ENCODE results near the gene CDC123.

DNA sequence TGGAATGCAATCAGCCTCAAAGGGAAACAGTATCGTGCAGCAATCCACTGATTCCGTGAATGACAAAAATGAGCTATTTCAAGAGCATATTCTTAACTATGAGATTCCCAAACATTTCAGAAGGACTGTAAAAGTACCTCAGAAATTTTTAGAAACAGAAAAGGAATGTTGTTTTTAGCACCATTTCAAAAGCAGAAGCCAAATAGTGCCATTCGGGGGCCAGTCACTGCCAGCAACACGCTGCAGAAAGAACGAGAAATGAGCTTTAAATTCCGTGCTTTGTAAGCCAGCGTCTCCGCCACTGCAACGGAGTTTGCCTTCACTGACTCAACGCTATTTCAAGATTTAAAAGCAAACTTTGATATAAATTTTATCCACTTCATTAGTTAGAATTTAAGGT lies 6.6 kb upstream of the CDC123 start:
- no peak for TF ChIP-seq POLR2AphosphoS5 (IDR thresholded peaks at IDR 0.05; ENCODE audit: low read depth)
- TF ChIP-seq, protein P1, sequence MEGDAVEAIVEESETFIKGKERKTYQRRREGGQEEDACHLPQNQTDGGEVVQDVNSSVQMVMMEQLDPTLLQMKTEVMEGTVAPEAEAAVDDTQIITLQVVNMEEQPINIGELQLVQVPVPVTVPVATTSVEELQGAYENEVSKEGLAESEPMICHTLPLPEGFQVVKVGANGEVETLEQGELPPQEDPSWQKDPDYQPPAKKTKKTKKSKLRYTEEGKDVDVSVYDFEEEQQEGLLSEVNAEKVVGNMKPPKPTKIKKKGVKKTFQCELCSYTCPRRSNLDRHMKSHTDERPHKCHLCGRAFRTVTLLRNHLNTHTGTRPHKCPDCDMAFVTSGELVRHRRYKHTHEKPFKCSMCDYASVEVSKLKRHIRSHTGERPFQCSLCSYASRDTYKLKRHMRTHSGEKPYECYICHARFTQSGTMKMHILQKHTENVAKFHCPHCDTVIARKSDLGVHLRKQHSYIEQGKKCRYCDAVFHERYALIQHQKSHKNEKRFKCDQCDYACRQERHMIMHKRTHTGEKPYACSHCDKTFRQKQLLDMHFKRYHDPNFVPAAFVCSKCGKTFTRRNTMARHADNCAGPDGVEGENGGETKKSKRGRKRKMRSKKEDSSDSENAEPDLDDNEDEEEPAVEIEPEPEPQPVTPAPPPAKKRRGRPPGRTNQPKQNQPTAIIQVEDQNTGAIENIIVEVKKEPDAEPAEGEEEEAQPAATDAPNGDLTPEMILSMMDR (conservative IDR thresholded peaks at IDR 0.05; ENCODE audit: low read depth in 2 of 2): no peak
- TF ChIP-seq EZH2 (IDR thresholded peaks at IDR 0.05; ENCODE audit: low read depth, unreplicated experiment): no peak
- TF ChIP-seq NANOG (IDR thresholded peaks at IDR 0.05; ENCODE audit: borderline replicate concordance): no peak
- TF ChIP-seq JUNB (IDR thresholded peaks at IDR 0.05; ENCODE audit: unreplicated experiment): no peak
- no peak for TF ChIP-seq STAT1 (IDR thresholded peaks at IDR 0.05; ENCODE audit: unreplicated experiment)
- TF ChIP-seq, protein P2, sequence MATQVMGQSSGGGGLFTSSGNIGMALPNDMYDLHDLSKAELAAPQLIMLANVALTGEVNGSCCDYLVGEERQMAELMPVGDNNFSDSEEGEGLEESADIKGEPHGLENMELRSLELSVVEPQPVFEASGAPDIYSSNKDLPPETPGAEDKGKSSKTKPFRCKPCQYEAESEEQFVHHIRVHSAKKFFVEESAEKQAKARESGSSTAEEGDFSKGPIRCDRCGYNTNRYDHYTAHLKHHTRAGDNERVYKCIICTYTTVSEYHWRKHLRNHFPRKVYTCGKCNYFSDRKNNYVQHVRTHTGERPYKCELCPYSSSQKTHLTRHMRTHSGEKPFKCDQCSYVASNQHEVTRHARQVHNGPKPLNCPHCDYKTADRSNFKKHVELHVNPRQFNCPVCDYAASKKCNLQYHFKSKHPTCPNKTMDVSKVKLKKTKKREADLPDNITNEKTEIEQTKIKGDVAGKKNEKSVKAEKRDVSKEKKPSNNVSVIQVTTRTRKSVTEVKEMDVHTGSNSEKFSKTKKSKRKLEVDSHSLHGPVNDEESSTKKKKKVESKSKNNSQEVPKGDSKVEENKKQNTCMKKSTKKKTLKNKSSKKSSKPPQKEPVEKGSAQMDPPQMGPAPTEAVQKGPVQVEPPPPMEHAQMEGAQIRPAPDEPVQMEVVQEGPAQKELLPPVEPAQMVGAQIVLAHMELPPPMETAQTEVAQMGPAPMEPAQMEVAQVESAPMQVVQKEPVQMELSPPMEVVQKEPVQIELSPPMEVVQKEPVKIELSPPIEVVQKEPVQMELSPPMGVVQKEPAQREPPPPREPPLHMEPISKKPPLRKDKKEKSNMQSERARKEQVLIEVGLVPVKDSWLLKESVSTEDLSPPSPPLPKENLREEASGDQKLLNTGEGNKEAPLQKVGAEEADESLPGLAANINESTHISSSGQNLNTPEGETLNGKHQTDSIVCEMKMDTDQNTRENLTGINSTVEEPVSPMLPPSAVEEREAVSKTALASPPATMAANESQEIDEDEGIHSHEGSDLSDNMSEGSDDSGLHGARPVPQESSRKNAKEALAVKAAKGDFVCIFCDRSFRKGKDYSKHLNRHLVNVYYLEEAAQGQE (IDR thresholded peaks at IDR 0.05; ENCODE audit: unreplicated experiment): no peak
- TF ChIP-seq, protein P3, sequence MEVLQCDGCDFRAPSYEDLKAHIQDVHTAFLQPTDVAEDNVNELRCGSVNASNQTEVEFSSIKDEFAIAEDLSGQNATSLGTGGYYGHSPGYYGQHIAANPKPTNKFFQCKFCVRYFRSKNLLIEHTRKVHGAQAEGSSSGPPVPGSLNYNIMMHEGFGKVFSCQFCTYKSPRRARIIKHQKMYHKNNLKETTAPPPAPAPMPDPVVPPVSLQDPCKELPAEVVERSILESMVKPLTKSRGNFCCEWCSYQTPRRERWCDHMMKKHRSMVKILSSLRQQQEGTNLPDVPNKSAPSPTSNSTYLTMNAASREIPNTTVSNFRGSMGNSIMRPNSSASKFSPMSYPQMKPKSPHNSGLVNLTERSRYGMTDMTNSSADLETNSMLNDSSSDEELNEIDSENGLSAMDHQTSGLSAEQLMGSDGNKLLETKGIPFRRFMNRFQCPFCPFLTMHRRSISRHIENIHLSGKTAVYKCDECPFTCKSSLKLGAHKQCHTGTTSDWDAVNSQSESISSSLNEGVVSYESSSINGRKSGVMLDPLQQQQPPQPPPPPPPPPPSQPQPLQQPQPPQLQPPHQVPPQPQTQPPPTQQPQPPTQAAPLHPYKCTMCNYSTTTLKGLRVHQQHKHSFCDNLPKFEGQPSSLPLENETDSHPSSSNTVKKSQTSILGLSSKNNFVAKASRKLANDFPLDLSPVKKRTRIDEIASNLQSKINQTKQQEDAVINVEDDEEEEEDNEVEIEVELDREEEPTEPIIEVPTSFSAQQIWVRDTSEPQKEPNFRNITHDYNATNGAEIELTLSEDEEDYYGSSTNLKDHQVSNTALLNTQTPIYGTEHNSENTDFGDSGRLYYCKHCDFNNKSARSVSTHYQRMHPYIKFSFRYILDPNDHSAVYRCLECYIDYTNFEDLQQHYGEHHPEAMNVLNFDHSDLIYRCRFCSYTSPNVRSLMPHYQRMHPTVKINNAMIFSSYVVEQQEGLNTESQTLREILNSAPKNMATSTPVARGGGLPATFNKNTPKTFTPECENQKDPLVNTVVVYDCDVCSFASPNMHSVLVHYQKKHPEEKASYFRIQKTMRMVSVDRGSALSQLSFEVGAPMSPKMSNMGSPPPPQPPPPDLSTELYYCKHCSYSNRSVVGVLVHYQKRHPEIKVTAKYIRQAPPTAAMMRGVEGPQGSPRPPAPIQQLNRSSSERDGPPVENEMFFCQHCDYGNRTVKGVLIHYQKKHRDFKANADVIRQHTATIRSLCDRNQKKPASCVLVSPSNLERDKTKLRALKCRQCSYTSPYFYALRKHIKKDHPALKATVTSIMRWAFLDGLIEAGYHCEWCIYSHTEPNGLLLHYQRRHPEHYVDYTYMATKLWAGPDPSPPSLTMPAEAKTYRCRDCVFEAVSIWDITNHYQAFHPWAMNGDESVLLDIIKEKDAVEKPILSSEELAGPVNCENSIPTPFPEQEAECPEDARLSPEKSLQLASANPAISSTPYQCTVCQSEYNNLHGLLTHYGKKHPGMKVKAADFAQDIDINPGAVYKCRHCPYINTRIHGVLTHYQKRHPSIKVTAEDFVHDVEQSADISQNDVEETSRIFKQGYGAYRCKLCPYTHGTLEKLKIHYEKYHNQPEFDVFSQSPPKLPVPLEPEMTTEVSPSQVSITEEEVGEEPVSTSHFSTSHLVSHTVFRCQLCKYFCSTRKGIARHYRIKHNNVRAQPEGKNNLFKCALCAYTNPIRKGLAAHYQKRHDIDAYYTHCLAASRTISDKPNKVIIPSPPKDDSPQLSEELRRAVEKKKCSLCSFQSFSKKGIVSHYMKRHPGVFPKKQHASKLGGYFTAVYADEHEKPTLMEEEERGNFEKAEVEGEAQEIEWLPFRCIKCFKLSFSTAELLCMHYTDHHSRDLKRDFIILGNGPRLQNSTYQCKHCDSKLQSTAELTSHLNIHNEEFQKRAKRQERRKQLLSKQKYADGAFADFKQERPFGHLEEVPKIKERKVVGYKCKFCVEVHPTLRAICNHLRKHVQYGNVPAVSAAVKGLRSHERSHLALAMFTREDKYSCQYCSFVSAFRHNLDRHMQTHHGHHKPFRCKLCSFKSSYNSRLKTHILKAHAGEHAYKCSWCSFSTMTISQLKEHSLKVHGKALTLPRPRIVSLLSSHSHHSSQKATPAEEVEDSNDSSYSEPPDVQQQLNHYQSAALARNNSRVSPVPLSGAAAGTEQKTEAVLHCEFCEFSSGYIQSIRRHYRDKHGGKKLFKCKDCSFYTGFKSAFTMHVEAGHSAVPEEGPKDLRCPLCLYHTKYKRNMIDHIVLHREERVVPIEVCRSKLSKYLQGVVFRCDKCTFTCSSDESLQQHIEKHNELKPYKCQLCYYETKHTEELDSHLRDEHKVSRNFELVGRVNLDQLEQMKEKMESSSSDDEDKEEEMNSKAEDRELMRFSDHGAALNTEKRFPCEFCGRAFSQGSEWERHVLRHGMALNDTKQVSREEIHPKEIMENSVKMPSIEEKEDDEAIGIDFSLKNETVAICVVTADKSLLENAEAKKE (CRISPR knock-in tag; IDR thresholded peaks at IDR 0.05): no peak
- no peak for TF ChIP-seq CREB1 (CRISPR knock-in tag; IDR thresholded peaks at IDR 0.05; ENCODE audit: low read depth)
- TF ChIP-seq EZH2phosphoT487 (IDR thresholded peaks at IDR 0.05; ENCODE audit: unreplicated experiment): no peak
- no peak for TF ChIP-seq ZNF331 (CRISPR knock-in tag; IDR thresholded peaks at IDR 0.05; ENCODE audit: low read depth)
- no peak for TF ChIP-seq ZNF114 (CRISPR knock-in tag; IDR thresholded peaks at IDR 0.05)

Data from GM23338 (cell line).